ENCODE measurements around the gene RAD51B.

The RAD51B gene

GRCh38 chr14:68389943-68390342 is 570.4 kb downstream of the RAD51B start:
- no peak overlapping the region for H3K4me3 ChIP-seq (ENCODE audit: low read length)
- DNase-seq (ENCODE audit: low read depth, low spot score), result no peak

- no peak for DNase-seq (ENCODE audit: low read depth, low spot score)
- no peak overlapping the region for H3K4me3 ChIP-seq (ENCODE audit: low read length)
These were observed 571.2 kb downstream of the RAD51B start for GRCh38 chr14:68390741-68391140.

- no peak for DNase-seq (ENCODE audit: low read depth, low spot score)
- H3K4me3 ChIP-seq (ENCODE audit: low read length), result no peak overlapping the region
These were observed 571.9 kb downstream of the RAD51B start for GRCh38 chr14:68391311-68392014.

GRCh38 chr14:68392393-68393141 is 573.0 kb downstream of the RAD51B start:
- no peak overlapping the region for H3K4me3 ChIP-seq (ENCODE audit: low read length)
- DNase-seq (ENCODE audit: low read depth, low spot score), result no peak

- DNase-seq (ENCODE audit: low read depth, low spot score), result no peak
- no peak overlapping the region for H3K4me3 ChIP-seq (ENCODE audit: low read length)
These were observed 573.7 kb downstream of the RAD51B start for GRCh38 chr14:68393259-68393658.

- H3K4me3 ChIP-seq (ENCODE audit: low read length), result no peak overlapping the region
- no peak for DNase-seq (ENCODE audit: low read depth, low spot score)
These were observed 574.7 kb downstream of the RAD51B start for GRCh38 chr14:68394118-68394763.

- no peak for DNase-seq (ENCODE audit: low read depth, low spot score)
- no peak overlapping the region for H3K4me3 ChIP-seq (ENCODE audit: low read length)
These were observed 575.2 kb downstream of the RAD51B start for GRCh38 chr14:68394764-68395143.

- no peak overlapping the region for H3K4me3 ChIP-seq (ENCODE audit: low read length)
- no peak for DNase-seq (ENCODE audit: low read depth, low spot score)
These were observed 576.0 kb downstream of the RAD51B start for GRCh38 chr14:68395604-68396003.

- no peak overlapping the region for H3K4me3 ChIP-seq (ENCODE audit: low read length)
These were observed 576.9 kb downstream of the RAD51B start for GRCh38 chr14:68396461-68396860.

GRCh38 chr14:68397371-68397811 is 577.8 kb downstream of the RAD51B start:
- no peak overlapping the region for H3K4me3 ChIP-seq (ENCODE audit: low read length)
- DNase-seq (ENCODE audit: low read depth, low spot score), result no peak

More at GRCh38 chr14:68396461-68396860, 576.9 kb downstream of the RAD51B start:
- DNase-seq (ENCODE audit: low read depth, low spot score), result no peak

- H3K4me3 ChIP-seq (ENCODE audit: low read length), result no peak overlapping the region
- DNase-seq (ENCODE audit: low read depth, low spot score), result no peak
These were observed 578.2 kb downstream of the RAD51B start for GRCh38 chr14:68397822-68398221.

- H3K4me3 ChIP-seq (ENCODE audit: low read length), result no peak overlapping the region
- DNase-seq (ENCODE audit: low read depth, low spot score), result no peak
These were observed 578.8 kb downstream of the RAD51B start for GRCh38 chr14:68398370-68398769.

- peak; percentile 16 for DNase-seq (ENCODE audit: low read depth, low spot score)
- H3K4me3 ChIP-seq (ENCODE audit: low read length), result no peak overlapping the region
These were observed 580.4 kb downstream of the RAD51B start for GRCh38 chr14:68399971-68400370.

GRCh38 chr14:68401317-68401716 is 581.7 kb downstream of the RAD51B start:
- DNase-seq (ENCODE audit: low read depth, low spot score), result no peak
- no peak overlapping the region for H3K4me3 ChIP-seq (ENCODE audit: low read length)

GRCh38 chr14:68401855-68402254 is 582.3 kb downstream of the RAD51B start:
- no peak overlapping the region for H3K4me3 ChIP-seq (ENCODE audit: low read length)
- DNase-seq (ENCODE audit: low read depth, low spot score), result no peak

- no peak for DNase-seq (ENCODE audit: low read depth, low spot score)
- H3K4me3 ChIP-seq (ENCODE audit: low read length), result no peak overlapping the region
These were observed 583.0 kb downstream of the RAD51B start for GRCh38 chr14:68402525-68403101.

- DNase-seq (ENCODE audit: low read depth, low spot score), result no peak
- no peak overlapping the region for H3K4me3 ChIP-seq (ENCODE audit: low read length)
These were observed 583.9 kb downstream of the RAD51B start for GRCh38 chr14:68403191-68404145.

GRCh38 chr14:68404146-68404527 is 584.6 kb downstream of the RAD51B start:
- H3K4me3 ChIP-seq (ENCODE audit: low read length), result no peak overlapping the region
- DNase-seq (ENCODE audit: low read depth, low spot score), result no peak

All from Jurkat, Clone E6-1 (cell line).